ENCODE data around the gene PSMB7.

The PSMB7 gene

GRCh38 chr9:124343533-124344290 lies 71.5 kb downstream of the PSMB7 start:
- H3K4me3 ChIP-seq (ENCODE audit: control insufficient read depth, low read depth, low read length): no peak overlapping the region
- TF ChIP-seq CTCF (conservative IDR thresholded peaks at IDR 0.05; ENCODE audit: control insufficient read depth, insufficient read depth, low read depth, low read length): no peak
- DNase-seq (ENCODE audit: low read depth): no peak

GRCh38 chr9:124342776-124343485 lies 72.3 kb downstream of the PSMB7 start:
- TF ChIP-seq CTCF (conservative IDR thresholded peaks at IDR 0.05; ENCODE audit: control insufficient read depth, insufficient read depth, low read depth, low read length): no peak
- no peak overlapping the region for H3K4me3 ChIP-seq (ENCODE audit: control insufficient read depth, low read depth, low read length)
- peak; percentile 89 for DNase-seq (ENCODE audit: low read depth)

GRCh38 chr9:124342402-124342775 lies 72.9 kb downstream of the PSMB7 start:
- no peak for DNase-seq (ENCODE audit: low read depth)
- H3K4me3 ChIP-seq (ENCODE audit: control insufficient read depth, low read depth, low read length): no peak overlapping the region
- TF ChIP-seq CTCF (conservative IDR thresholded peaks at IDR 0.05; ENCODE audit: control insufficient read depth, insufficient read depth, low read depth, low read length): no peak

GRCh38 chr9:124341455-124342170 lies 73.6 kb downstream of the PSMB7 start:
- no peak for TF ChIP-seq CTCF (conservative IDR thresholded peaks at IDR 0.05; ENCODE audit: control insufficient read depth, insufficient read depth, low read depth, low read length)
- DNase-seq (ENCODE audit: low read depth): no peak
- no peak overlapping the region for H3K4me3 ChIP-seq (ENCODE audit: control insufficient read depth, low read depth, low read length)

GRCh38 chr9:124340219-124341069 lies 74.8 kb downstream of the PSMB7 start:
- DNase-seq (ENCODE audit: low read depth): no peak
- TF ChIP-seq CTCF (conservative IDR thresholded peaks at IDR 0.05; ENCODE audit: control insufficient read depth, insufficient read depth, low read depth, low read length): no peak
- H3K4me3 ChIP-seq (ENCODE audit: control insufficient read depth, low read depth, low read length): no peak overlapping the region

GRCh38 chr9:124339603-124340146 lies 75.6 kb downstream of the PSMB7 start:
- H3K4me3 ChIP-seq (ENCODE audit: control insufficient read depth, low read depth, low read length): no peak overlapping the region
- no peak for TF ChIP-seq CTCF (conservative IDR thresholded peaks at IDR 0.05; ENCODE audit: control insufficient read depth, insufficient read depth, low read depth, low read length)
- DNase-seq (ENCODE audit: low read depth): no peak
